HEK293 (cell line): ENCODE measurements around the gene NEU1.
A peak's percentile ranks its signal among the peaks of the same experiment; 100 is the strongest.

Experiments used
- CTCF ChIA-PET: fragments of 350-600 bp; formaldehyde crosslinking; extraction: SDS; loops from one replicate; lab custom pipeline; 2021; ENCODE audit warnings: antibody characterized with exemption; lab: Yijun Ruan, JAX
- POLR2A ChIA-PET: fragments of 300-600 bp; formaldehyde crosslinking; extraction: SDS; loops from one replicate; lab custom pipeline; 2020; ENCODE audit warnings: antibody characterized with exemption, inconsistent platforms; lab: Yijun Ruan, JAX
- H3K27ac ChIP-seq: fragments of 200-500 bp; sonication (Bioruptor generic); 2 replicates; pipeline ENCODE4 v1.5.1; 2014; ENCODE audit warnings: low read depth, low read length, control low read depth, inconsistent platforms; ENCODE audit errors: extremely low read depth
- H3K36me3 ChIP-seq, 2 experiments: fragments of 200-500 bp in 1 of 2; sonication (Bioruptor generic) in 1 of 2; 1 replicate in 1 of 2; 2 replicates in 1 of 2; pipeline ENCODE4 v1.5.1; 2014 to 2017; ENCODE audit warnings: inconsistent platforms in 2 of 2, low read length in 2 of 2; ENCODE audit not compliant: control insufficient read depth in 2 of 2, insufficient read depth in 1 of 2
- H3K4me1 ChIP-seq: fragments of 200-500 bp; sonication (Bioruptor generic); 2 replicates; pipeline ENCODE4 v1.5.1; 2014; ENCODE audit warnings: mild to moderate bottlenecking, low read length, inconsistent platforms; ENCODE audit not compliant: control insufficient read depth, insufficient read depth
- H3K4me3 ChIP-seq: 2 replicates; pipeline ENCODE4 v1.5.1; 2011; ENCODE audit warnings: low read depth, mild to moderate bottlenecking, control low read depth, low read length, moderate library complexity
- H3K9me3 ChIP-seq: fragments of 200-500 bp; sonication (Bioruptor generic); 2 replicates; pipeline ENCODE4 v1.5.1; 2014; ENCODE audit warnings: low read depth, low read length, inconsistent platforms; ENCODE audit not compliant: control insufficient read depth, insufficient read depth
- FEZF1 ChIP-seq: fragments of 450-650 bp; formaldehyde crosslinking; IDR thresholded peaks from 2 replicates; pipeline ENCODE4 v1.5.1; 2016; ENCODE audit warnings: missing biosample characterization, missing genetic modification characterization
- GLI4 ChIP-seq: fragments of 450-650 bp; formaldehyde crosslinking; IDR thresholded peaks from 2 replicates; pipeline ENCODE4 v1.5.1; 2016; ENCODE audit warnings: missing biosample characterization, missing genetic modification characterization
- IKZF3 ChIP-seq: fragments of 450-650 bp; IDR thresholded peaks from 2 replicates; pipeline ENCODE4 v1.5.0; 2018; ENCODE audit warnings: missing biosample characterization, mild to moderate bottlenecking, missing genetic modification characterization, moderate library complexity
- INSM2 ChIP-seq: fragments of 450-650 bp; formaldehyde crosslinking; IDR thresholded peaks from 2 replicates; pipeline ENCODE4 v1.5.1; 2016; ENCODE audit warnings: missing biosample characterization, missing genetic modification characterization
- KLF17 ChIP-seq: fragments of 450-650 bp; formaldehyde crosslinking; IDR thresholded peaks from 2 replicates; pipeline ENCODE4 v1.5.1; 2016; ENCODE audit warnings: missing biosample characterization, missing genetic modification characterization
- KLF7 ChIP-seq: fragments of 450-650 bp; formaldehyde crosslinking; IDR thresholded peaks from 2 replicates; pipeline ENCODE4 v1.5.1; 2016; ENCODE audit warnings: missing biosample characterization, missing genetic modification characterization, borderline replicate concordance
- SP3 ChIP-seq: fragments of 450-650 bp; formaldehyde crosslinking; IDR thresholded peaks from 2 replicates; pipeline ENCODE4 v1.5.1; 2016; ENCODE audit warnings: missing biosample characterization, missing genetic modification characterization
- WT1 ChIP-seq: fragments of 450-650 bp; formaldehyde crosslinking; IDR thresholded peaks from 2 replicates; pipeline ENCODE4 v1.5.1; 2016; ENCODE audit warnings: missing biosample characterization, missing genetic modification characterization
- ZBTB20 ChIP-seq: fragments of 450-650 bp; formaldehyde crosslinking; IDR thresholded peaks from 2 replicates; pipeline ENCODE4 v1.5.1; 2016; ENCODE audit warnings: missing biosample characterization, missing genetic modification characterization
- ZBTB21 ChIP-seq: fragments of 450-650 bp; formaldehyde crosslinking; IDR thresholded peaks from 2 replicates; pipeline ENCODE4 v1.5.1; 2017; ENCODE audit warnings: missing biosample characterization, missing genetic modification characterization
- ZNF10 ChIP-seq: fragments of 450-650 bp; formaldehyde crosslinking; IDR thresholded peaks from 2 replicates; pipeline ENCODE4 v1.5.1; 2017; ENCODE audit warnings: missing biosample characterization, missing genetic modification characterization
- ZNF19 ChIP-seq: fragments of 450-650 bp; formaldehyde crosslinking; IDR thresholded peaks from 2 replicates; pipeline ENCODE4; 2016; ENCODE audit warnings: missing biosample characterization, missing genetic modification characterization, low read depth
- ZNF211 ChIP-seq: fragments of 450-650 bp; formaldehyde crosslinking; IDR thresholded peaks from 2 replicates; pipeline ENCODE4 v1.5.1; 2016; ENCODE audit warnings: low read depth, missing biosample characterization, missing genetic modification characterization
- ZNF341 ChIP-seq: fragments of 450-650 bp; formaldehyde crosslinking; IDR thresholded peaks from 2 replicates; pipeline ENCODE4; 2016; ENCODE audit warnings: low read depth, missing biosample characterization, missing genetic modification characterization
- ZNF398 ChIP-seq: fragments of 450-650 bp; formaldehyde crosslinking; IDR thresholded peaks from 2 replicates; pipeline ENCODE4 v1.5.1; 2017; ENCODE audit warnings: missing biosample characterization, missing genetic modification characterization
- ZNF449 ChIP-seq: fragments of 450-650 bp; formaldehyde crosslinking; IDR thresholded peaks from 2 replicates; pipeline ENCODE4 v1.5.1; 2017; ENCODE audit warnings: missing biosample characterization, mild to moderate bottlenecking, missing genetic modification characterization, moderate library complexity
- ZNF48 ChIP-seq: fragments of 450-650 bp; formaldehyde crosslinking; IDR thresholded peaks from 2 replicates; pipeline ENCODE4 v1.5.1; 2016; ENCODE audit warnings: missing biosample characterization, missing genetic modification characterization
- ZNF544 ChIP-seq: fragments of 450-650 bp; formaldehyde crosslinking; IDR thresholded peaks from 2 replicates; pipeline ENCODE4 v1.5.0; 2017; ENCODE audit warnings: missing biosample characterization, missing genetic modification characterization
- ZNF624 ChIP-seq: fragments of 450-650 bp; formaldehyde crosslinking; IDR thresholded peaks from 2 replicates; pipeline ENCODE4 v1.5.1; 2017; ENCODE audit warnings: missing biosample characterization, missing genetic modification characterization
- ZNF629 ChIP-seq: fragments of 450-650 bp; formaldehyde crosslinking; IDR thresholded peaks from 2 replicates; pipeline ENCODE4 v1.5.1; 2017; ENCODE audit warnings: missing biosample characterization, missing genetic modification characterization
- ZNF843 ChIP-seq: fragments of 450-650 bp; formaldehyde crosslinking; IDR thresholded peaks from 2 replicates; pipeline ENCODE4 v1.5.1; 2016; ENCODE audit warnings: missing biosample characterization, missing genetic modification characterization

NEU1 gene

GRCh38 chr6:31875877-31876276, 13.3 kb upstream of the NEU1 start:
- no peaks in the 10 kb centered on the region; the same call in 1 of the 2 replicates for H3K4me1 ChIP-seq
- POLR2A ChIA-PET = interaction anchor here (1.1 to 2.9 kb wide), 3 partner anchors 12 to 48 kb away, joined by 6 to 10 read pairs (median 8); partner anchors contain the start of genes HSPA1B and NEU1
- CTCF ChIA-PET = interaction anchor here (0.5 to 3.2 kb wide), 3 partner anchors 13 to 282 kb away, joined by 3 to 19 read pairs (median 7); no protein-coding TSS in a partner anchor
- H3K27ac ChIP-seq = no peak overlapping the region
- no peaks in the 10 kb centered on the region for H3K9me3 ChIP-seq
- H3K4me3 ChIP-seq = no peak overlapping the region
- H3K36me3 ChIP-seq = peaks cover 2 to 15% of the 10 kb centered on the region in 2 experiments
- no peak for TF ChIP-seq ZNF624
- no peak for TF ChIP-seq ZNF10 (tag by site-specific recombination)
- TF ChIP-seq KLF17 (tag by site-specific recombination) = no peak
- no peak for TF ChIP-seq ZNF449
- no peak for TF ChIP-seq ZNF398 (tag by site-specific recombination)
- TF ChIP-seq SP3 (tag by site-specific recombination) = no peak
- TF ChIP-seq GLI4 (tag by site-specific recombination) = no peak
- TF ChIP-seq ZNF19 (tag by site-specific recombination) = no peak
- no peak for TF ChIP-seq KLF7 (tag by site-specific recombination)
- TF ChIP-seq WT1 = no peak
- TF ChIP-seq FEZF1 (tag by site-specific recombination) = no peak
- no peak for TF ChIP-seq ZBTB21 (tag by site-specific recombination)
- no peak for TF ChIP-seq ZNF48 (tag by site-specific recombination)
- TF ChIP-seq ZNF544 (tag by site-specific recombination) = no peak
- no peak for TF ChIP-seq INSM2 (tag by site-specific recombination)
- TF ChIP-seq ZNF629 (tag by site-specific recombination) = no peak
- no peak for TF ChIP-seq ZNF843 (tag by site-specific recombination)
- no peak for TF ChIP-seq IKZF3 (tag by site-specific recombination)
- no peak for TF ChIP-seq ZNF211

- H3K4me1 ChIP-seq = no peaks in the 10 kb centered on the region; the same call in 1 of the 2 replicates
- no peak overlapping the region for H3K27ac ChIP-seq
- no peaks in the 10 kb centered on the region for H3K9me3 ChIP-seq
- peak; percentile 54 for TF ChIP-seq ZNF341 (tag by site-specific recombination)
- TF ChIP-seq ZBTB20 (tag by site-specific recombination) = no peak
- POLR2A ChIA-PET = interaction anchor here (1.1 to 2.9 kb wide), 3 partner anchors 11 to 47 kb away, joined by 6 to 10 read pairs (median 8); partner anchors contain the start of genes HSPA1B and NEU1
- CTCF ChIA-PET = interaction anchor here (1.2 to 3.2 kb wide), 2 partner anchors 12 to 14 kb away, joined by 7 to 19 read pairs; no protein-coding TSS in a partner anchor
- no peak overlapping the region for H3K4me3 ChIP-seq
- peaks cover 0 to 6% of the 10 kb centered on the region in 2 experiments for H3K36me3 ChIP-seq
Observed at GRCh38 chr6:31874836-31875572, 12.4 kb upstream of the NEU1 start.
